Measurements from ENCODE around the gene BTF3L4.
"Not testable (repeated sequence)": the region's sequence is repeated elsewhere in the genome, so short reads cannot be mapped to it uniquely, and the experiment has no call there.

The BTF3L4 gene

DNA sequence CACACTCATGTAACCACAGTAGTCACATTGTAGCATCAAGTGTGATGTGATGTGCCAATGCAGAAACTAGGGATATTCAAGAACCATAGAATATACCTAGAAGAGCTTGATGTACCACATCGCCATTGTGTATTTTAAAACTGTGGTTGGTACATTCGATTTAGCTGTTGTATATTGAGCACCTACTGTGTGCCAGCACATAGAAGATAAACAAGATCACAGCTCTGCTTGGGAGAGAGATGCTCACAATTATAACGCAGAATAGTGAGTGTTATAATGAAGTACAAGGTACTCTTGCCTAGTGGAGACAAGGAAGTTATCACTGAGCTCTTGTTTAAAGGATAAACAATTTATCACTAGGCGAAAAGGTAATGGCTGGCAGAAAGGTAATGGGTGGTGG, 4.7 kb downstream of the BTF3L4 start:
- TF ChIP-seq, protein P1, sequence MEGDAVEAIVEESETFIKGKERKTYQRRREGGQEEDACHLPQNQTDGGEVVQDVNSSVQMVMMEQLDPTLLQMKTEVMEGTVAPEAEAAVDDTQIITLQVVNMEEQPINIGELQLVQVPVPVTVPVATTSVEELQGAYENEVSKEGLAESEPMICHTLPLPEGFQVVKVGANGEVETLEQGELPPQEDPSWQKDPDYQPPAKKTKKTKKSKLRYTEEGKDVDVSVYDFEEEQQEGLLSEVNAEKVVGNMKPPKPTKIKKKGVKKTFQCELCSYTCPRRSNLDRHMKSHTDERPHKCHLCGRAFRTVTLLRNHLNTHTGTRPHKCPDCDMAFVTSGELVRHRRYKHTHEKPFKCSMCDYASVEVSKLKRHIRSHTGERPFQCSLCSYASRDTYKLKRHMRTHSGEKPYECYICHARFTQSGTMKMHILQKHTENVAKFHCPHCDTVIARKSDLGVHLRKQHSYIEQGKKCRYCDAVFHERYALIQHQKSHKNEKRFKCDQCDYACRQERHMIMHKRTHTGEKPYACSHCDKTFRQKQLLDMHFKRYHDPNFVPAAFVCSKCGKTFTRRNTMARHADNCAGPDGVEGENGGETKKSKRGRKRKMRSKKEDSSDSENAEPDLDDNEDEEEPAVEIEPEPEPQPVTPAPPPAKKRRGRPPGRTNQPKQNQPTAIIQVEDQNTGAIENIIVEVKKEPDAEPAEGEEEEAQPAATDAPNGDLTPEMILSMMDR (IDR thresholded peaks at IDR 0.05; ENCODE audit: low read depth, low read length) = no peak
- TF ChIP-seq MYC (IDR thresholded peaks at IDR 0.05; ENCODE audit: low read depth, low read length) (no peak), POLR2A (IDR thresholded peaks at IDR 0.05; ENCODE audit: extremely low read depth, insufficient read length) (no peak), MAX (IDR thresholded peaks at IDR 0.05; ENCODE audit: low read depth, low read length) (no peak)
- H3K4me3 ChIP-seq (ENCODE audit: low read depth, low read length) = no peak overlapping the region
- no peak for DNase-seq (ENCODE audit: low read depth)

GRCh38 chr1:52063192-52063591, 7.1 kb downstream of the BTF3L4 start:
- no peak overlapping the region for H3K4me3 ChIP-seq (ENCODE audit: low read depth, low read length)
- TF ChIP-seq POLR2A (IDR thresholded peaks at IDR 0.05; ENCODE audit: extremely low read depth, insufficient read length) (no peak), MYC (IDR thresholded peaks at IDR 0.05; ENCODE audit: low read depth, low read length) (no peak)
- DNase-seq (ENCODE audit: low read depth) = no peak

DNA sequence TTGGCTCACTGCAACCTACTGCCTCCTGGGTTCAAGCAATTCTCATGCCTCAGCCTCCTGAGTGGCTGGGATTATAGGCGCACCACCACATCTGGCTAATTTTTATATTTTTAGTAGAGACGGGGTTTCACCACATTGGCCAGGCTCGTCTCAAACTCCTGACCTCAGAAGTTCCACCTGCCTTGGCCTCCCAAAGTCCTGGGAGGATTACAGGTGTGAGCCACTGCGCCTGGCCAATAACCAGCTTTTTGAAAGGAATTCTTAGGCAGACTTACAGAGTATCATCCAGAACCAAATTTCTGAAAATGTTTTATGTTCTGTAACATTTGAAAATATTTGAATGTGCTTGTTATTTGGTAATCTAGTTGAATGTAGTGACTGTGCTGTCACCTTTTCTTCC, 14.6 kb downstream of the BTF3L4 start:
- no peak for DNase-seq (ENCODE audit: low read depth)
- TF ChIP-seq, protein P1 (IDR thresholded peaks at IDR 0.05; ENCODE audit: low read depth, low read length) = no peak
- TF ChIP-seq MYC (IDR thresholded peaks at IDR 0.05; ENCODE audit: low read depth, low read length) (no peak), MAX (IDR thresholded peaks at IDR 0.05; ENCODE audit: low read depth, low read length) (no peak), POLR2A (IDR thresholded peaks at IDR 0.05; ENCODE audit: extremely low read depth, insufficient read length) (no peak)
- no peak overlapping the region for H3K4me3 ChIP-seq (ENCODE audit: low read depth, low read length)

DNA sequence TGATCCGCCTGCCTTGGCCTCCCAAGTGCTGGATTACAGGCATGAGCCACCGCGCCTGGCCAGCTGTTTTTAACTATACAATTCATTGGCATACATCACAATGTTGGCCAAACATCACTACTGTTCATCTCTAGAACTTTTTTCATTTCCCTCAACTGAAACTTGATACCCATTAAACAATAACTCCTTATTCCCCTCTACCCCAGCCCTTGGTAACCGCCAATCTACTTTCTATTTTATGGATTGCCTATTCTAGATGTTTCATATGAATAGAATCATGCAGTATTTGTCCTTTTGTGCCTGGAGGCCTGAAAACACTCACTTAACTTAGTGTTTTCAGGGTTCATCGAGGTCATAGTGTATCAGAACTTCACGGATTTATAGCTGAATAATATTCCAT, 16.2 kb downstream of the BTF3L4 start:
- H3K4me3 ChIP-seq (ENCODE audit: low read depth, low read length) = no peak overlapping the region
- no peak for TF ChIP-seq MYC (IDR thresholded peaks at IDR 0.05; ENCODE audit: low read depth, low read length)
- TF ChIP-seq MAX (IDR thresholded peaks at IDR 0.05; ENCODE audit: low read depth, low read length) = no peak
- TF ChIP-seq, protein P1 (IDR thresholded peaks at IDR 0.05; ENCODE audit: low read depth, low read length) = no peak
- no peak for TF ChIP-seq POLR2A (IDR thresholded peaks at IDR 0.05; ENCODE audit: extremely low read depth, insufficient read length)
- DNase-seq (ENCODE audit: low read depth) = no peak

GRCh38 chr1:52077277-52077676, 21.2 kb downstream of the BTF3L4 start:
- H3K4me3 ChIP-seq (ENCODE audit: low read depth, low read length); DNase-seq (ENCODE audit: low read depth): not testable (repeated sequence)

GRCh38 chr1:52080014-52080415, 23.9 kb downstream of the BTF3L4 start:
- no peak overlapping the region for H3K4me3 ChIP-seq (ENCODE audit: low read depth, low read length)
- TF ChIP-seq MYC (IDR thresholded peaks at IDR 0.05; ENCODE audit: low read depth, low read length) (no peak), POLR2A (IDR thresholded peaks at IDR 0.05; ENCODE audit: extremely low read depth, insufficient read length) (no peak), MAX (IDR thresholded peaks at IDR 0.05; ENCODE audit: low read depth, low read length) (no peak)
- TF ChIP-seq, protein P1 (IDR thresholded peaks at IDR 0.05; ENCODE audit: low read depth, low read length) = no peak
- DNase-seq (ENCODE audit: low read depth) = no peak

GRCh38 chr1:52087892-52088291, 31.8 kb downstream of the BTF3L4 start:
- H3K4me3 ChIP-seq (ENCODE audit: low read depth, low read length); DNase-seq (ENCODE audit: low read depth): not testable (repeated sequence)

DNA sequence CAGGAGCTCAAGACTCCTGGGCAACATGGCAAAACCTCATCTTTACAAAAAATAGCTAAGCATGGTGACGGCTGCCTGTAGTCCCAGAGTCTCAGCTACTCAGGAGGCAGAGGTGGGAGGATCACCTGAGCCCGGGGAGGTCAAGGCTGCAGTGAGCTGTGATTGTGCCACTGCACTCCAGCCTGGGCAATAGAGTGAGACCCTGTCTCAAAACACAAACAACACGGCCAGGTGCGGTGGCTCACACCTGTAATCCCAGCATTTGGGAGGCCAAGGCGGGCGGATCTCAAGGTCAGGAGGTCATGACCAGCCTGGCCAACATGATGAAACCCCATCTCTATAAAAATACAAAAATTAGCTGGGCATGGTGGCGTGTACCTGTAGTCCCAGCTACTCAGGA, 38.2 kb downstream of the BTF3L4 start:
- H3K4me3 ChIP-seq (ENCODE audit: low read depth, low read length); DNase-seq (ENCODE audit: low read depth): not testable (repeated sequence)
